ENCODE results near the gene SCN3B.

SCN3B gene

DNA sequence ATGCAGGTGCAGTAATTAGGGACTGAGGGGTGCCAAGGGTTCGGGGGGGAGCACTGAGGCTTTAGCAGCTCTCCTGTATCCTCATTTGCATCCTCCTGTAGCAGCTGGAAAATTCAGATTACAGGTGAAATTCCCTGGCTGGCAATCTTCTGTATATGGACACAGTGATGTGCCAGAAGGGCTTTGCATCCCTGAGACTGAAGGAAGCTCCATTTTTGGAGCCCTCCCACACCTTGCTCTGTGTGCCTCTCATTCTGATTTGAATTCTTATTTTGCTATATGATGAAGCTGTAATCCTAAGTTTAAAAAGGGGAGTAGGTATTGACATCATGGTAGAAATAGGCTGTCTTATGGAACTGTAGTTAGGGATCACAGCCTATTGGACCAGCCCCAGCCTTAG lies 46.6 kb downstream of the SCN3B start:
- TF ChIP-seq, protein P1, sequence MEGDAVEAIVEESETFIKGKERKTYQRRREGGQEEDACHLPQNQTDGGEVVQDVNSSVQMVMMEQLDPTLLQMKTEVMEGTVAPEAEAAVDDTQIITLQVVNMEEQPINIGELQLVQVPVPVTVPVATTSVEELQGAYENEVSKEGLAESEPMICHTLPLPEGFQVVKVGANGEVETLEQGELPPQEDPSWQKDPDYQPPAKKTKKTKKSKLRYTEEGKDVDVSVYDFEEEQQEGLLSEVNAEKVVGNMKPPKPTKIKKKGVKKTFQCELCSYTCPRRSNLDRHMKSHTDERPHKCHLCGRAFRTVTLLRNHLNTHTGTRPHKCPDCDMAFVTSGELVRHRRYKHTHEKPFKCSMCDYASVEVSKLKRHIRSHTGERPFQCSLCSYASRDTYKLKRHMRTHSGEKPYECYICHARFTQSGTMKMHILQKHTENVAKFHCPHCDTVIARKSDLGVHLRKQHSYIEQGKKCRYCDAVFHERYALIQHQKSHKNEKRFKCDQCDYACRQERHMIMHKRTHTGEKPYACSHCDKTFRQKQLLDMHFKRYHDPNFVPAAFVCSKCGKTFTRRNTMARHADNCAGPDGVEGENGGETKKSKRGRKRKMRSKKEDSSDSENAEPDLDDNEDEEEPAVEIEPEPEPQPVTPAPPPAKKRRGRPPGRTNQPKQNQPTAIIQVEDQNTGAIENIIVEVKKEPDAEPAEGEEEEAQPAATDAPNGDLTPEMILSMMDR (conservative IDR thresholded peaks at IDR 0.05; ENCODE audit: low read length), result no peak
- H3K4me3 ChIP-seq (ENCODE audit: low read length), result no peak overlapping the region
- no peak for DNase-seq (ENCODE audit: low read depth)

DNA sequence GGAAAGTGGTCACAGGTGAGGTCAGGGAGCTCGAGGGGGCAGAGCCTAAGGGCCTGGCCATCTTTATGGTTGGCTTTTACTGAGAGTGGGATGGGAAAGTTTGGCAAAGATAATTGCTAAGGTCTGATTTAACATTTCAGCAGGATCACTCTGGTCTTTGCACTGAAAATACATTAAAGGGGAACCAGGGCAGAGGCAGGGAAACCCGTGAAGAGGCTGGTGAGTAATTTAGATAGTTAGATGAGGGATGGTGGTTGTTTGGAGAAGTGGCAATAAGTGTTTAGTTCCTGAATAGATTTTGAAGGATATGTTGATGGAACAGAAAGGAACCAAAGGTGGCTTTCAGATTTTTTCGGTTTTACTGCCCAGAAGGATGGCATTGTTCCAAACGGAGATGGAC lies 50.8 kb downstream of the SCN3B start:
- TF ChIP-seq, protein P1 (conservative IDR thresholded peaks at IDR 0.05; ENCODE audit: low read length), result no peak
- no peak for DNase-seq (ENCODE audit: low read depth)
- H3K4me3 ChIP-seq (ENCODE audit: low read length), result no peak overlapping the region

DNA sequence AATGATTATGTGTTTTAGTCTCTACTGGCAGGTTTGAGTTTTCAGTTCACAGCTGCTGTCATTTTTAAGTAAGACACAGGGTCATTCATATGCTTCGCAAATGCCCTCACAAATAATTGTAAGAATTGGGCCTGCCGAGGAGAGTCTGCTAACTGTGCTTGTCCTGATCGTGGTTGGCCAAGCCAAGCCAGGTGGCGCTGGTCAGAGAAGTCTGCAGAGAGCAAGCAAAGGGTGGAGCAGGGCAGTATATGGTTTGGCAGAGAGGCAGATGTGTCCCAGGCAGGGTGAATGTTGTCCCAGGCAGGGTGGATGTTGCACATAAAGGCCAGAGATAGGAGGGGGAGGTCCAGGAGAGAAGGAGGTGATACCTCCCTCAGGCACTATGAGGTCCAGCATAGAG lies 52.7 kb downstream of the SCN3B start:
- TF ChIP-seq, protein P1 (conservative IDR thresholded peaks at IDR 0.05; ENCODE audit: low read length), result no peak
- H3K4me3 ChIP-seq (ENCODE audit: low read length), result no peak overlapping the region
- no peak for DNase-seq (ENCODE audit: low read depth)

DNA sequence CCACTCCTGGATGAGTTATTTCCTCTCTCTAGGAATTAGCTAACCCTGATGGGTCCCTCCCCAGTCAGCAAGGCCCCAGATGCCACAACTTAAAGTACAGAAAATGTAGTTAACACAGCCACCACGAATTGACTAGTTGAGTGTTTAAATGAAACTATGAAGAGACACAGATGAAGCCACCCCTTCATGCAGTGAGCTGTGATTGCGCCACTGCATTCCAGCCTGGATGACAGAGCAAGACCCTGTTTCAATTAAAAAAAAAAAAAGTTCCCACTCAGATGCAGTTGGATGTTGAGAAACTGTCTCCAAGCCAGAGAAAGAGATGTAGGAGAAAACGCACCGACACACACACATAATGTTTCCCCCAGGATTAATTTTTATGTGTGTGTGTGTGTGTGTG lies 53.3 kb downstream of the SCN3B start:
- peak; percentile 90 for DNase-seq (ENCODE audit: low read depth)
- no peak overlapping the region for H3K4me3 ChIP-seq (ENCODE audit: low read length)
- TF ChIP-seq, protein P1 (conservative IDR thresholded peaks at IDR 0.05; ENCODE audit: low read length), result no peak

DNA sequence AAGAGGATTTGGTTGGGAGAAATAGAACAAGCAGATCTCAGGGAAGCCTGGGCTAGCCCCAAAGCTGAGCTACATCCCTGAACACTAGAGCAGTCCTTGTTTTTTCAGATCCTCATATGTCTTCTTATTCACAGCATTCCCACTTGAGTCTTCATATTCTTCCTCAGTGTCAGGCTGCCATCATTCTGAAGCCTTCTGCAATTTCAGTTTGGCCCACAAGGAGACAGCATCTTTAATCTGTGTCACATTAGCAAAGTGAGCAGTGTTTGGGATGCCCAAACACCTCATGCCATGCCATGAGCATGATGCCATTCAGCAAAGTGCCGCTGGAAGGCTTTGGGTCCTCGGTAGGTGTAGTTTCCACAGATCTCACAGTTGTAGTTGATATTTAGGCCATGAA lies 56.6 kb downstream of the SCN3B start:
- TF ChIP-seq, protein P1 (conservative IDR thresholded peaks at IDR 0.05; ENCODE audit: low read length), result no peak
- H3K4me3 ChIP-seq (ENCODE audit: low read length), result no peak overlapping the region
- DNase-seq (ENCODE audit: low read depth), result no peak

DNA sequence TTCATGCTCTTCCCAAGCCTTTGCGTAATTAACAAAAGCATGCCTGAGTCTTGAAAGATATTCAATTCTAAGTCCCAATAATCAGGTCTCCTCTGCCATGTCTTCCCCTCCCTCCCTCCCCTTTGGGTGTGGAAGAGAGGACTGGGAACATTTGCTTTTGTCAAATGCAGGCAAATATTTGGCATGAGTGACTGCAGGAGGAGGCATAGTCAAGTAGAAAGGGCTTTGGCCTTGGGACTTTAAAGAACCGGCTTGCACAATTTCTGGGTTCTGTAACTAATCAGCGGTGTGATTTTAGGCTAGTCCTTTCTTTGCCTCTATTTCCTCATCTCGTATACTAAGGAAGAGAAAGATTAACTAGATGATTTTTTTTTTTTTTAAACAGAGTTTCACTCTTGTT lies 59.5 kb downstream of the SCN3B start:
- peak; percentile 44 for DNase-seq (ENCODE audit: low read depth)
- H3K4me3 ChIP-seq (ENCODE audit: low read length), result no peak overlapping the region
- TF ChIP-seq, protein P1 (conservative IDR thresholded peaks at IDR 0.05; ENCODE audit: low read length), result no peak

DNA sequence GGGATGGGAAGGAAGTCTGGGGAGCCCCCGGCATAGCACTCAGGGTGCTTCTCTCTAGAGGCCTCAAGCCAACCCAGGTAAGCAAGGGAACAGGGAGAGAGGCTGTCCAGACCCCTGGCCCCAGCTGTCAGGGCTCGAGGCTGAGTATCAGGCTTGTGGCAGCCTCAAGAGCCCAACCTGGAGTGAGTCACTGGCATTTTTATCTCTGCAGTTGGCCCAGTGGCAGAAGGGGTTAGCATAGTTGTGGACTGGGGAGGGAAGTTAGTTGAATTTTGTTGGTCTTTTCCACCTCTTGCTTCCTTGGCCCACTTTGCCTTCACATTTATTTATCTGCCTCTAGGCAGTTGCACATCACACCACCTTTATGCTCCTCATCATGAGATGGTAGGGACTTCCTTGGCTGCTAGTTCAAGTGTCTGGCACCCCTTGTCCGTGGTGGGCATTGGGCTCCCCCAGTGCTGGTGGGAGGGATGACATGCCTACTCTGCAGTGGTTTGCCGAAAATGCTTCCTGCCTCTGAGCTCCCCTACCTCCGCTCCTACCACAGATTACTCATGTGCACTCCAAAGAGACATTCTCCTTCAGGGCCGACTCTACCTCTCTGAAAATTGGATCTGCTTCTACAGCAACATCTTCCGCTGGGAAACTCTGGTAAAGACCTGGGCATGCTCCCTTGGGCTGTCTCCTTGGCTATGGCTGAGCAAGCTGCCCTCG lies 60.1 kb downstream of the SCN3B start:
- TF ChIP-seq, protein P1 (conservative IDR thresholded peaks at IDR 0.05; ENCODE audit: low read length), result no peak
- H3K4me3 ChIP-seq (ENCODE audit: low read length), result no peak overlapping the region
- peak; percentile 26 for DNase-seq (ENCODE audit: low read depth)

Measured in AG10803 (cell line).